IMR-90 (cell line): ENCODE results near the gene GNB5. TPM values are rescaled to one million over a fixed set of nuclear protein-coding genes. Genes with fewer than 3 reads are reported as not detected.

Experiments
- ATAC-seq: fragments of 200-7000 bp; cut with Tn5 transposase; 2 replicates; pipeline ENCODE4 v1.9.1; 2020; ENCODE audit warnings: low read depth, mild to moderate bottlenecking, moderate library complexity
- BruUV-seq: library from RNA; stranded (reverse); fragments of 400-500 nt; replicated peaks from 2 replicates; lab custom pipeline; 2021; lab: Mats Ljungman, UMichigan
- CTCF ChIA-PET: fragments of 300-600 bp; formaldehyde crosslinking; extraction: SDS; loops from one replicate; lab custom pipeline; 2021; ENCODE audit warnings: antibody characterized with exemption; lab: Yijun Ruan, JAX
- POLR2A ChIA-PET: fragments of 300-600 bp; sonication (Branson Sonifier 250); formaldehyde crosslinking; loops from one replicate; lab custom pipeline; 2022; ENCODE audit warnings: antibody characterized with exemption; ENCODE audit not compliant: unreplicated experiment; lab: Charles Lee
- DNase-seq: peaks from one replicate; pipeline ENCODE4 v3.0.0; 2013
- H2AFZ ChIP-seq: replicated peaks from 2 replicates; pipeline ENCODE3; 2013; ENCODE audit warnings: low read length, mild to moderate bottlenecking; ENCODE audit not compliant: poor library complexity
- H2AK5ac ChIP-seq: 2 replicates; pipeline ENCODE4 v1.6.1; 2013; ENCODE audit warnings: low read depth, low read length, inconsistent platforms
- H2AK9ac ChIP-seq: replicated peaks from 2 replicates; pipeline ENCODE3; 2013; ENCODE audit warnings: mild to moderate bottlenecking, low read depth, low read length, moderate library complexity; ENCODE audit not compliant: poor library complexity
- H2BK120ac ChIP-seq: 2 replicates; pipeline ENCODE4 v1.6.1; 2013; ENCODE audit warnings: low read depth, low read length, inconsistent platforms
- H2BK15ac ChIP-seq: 3 replicates; pipeline ENCODE4 v1.6.1; 2013; ENCODE audit warnings: low read depth, low read length, inconsistent platforms
- H2BK20ac ChIP-seq: 2 replicates; pipeline ENCODE4 v1.6.1; 2013; ENCODE audit warnings: low read depth, mild to moderate bottlenecking, inconsistent platforms, low read length, moderate library complexity
- H2BK5ac ChIP-seq: 2 replicates; pipeline ENCODE4 v1.6.1; 2013; ENCODE audit warnings: mild to moderate bottlenecking, low read depth, low read length, inconsistent platforms; ENCODE audit not compliant: poor library complexity, severe bottlenecking
- H3K14ac ChIP-seq: replicated peaks from 2 replicates; pipeline ENCODE4 v1.6.1; 2013; ENCODE audit warnings: low read depth, low read length, inconsistent platforms
- H3K18ac ChIP-seq: 2 replicates; pipeline ENCODE4 v1.6.1; 2013; ENCODE audit warnings: low read depth, low read length, control low read depth
- H3K23ac ChIP-seq: 2 replicates; pipeline ENCODE4 v1.6.1; 2013; ENCODE audit warnings: low read depth, low read length, inconsistent platforms
- H3K27ac ChIP-seq: 2 replicates; pipeline ENCODE4 v1.5.1; 2013; ENCODE audit warnings: mild to moderate bottlenecking, control low read depth, low read length; ENCODE audit not compliant: insufficient read depth
- H3K27me3 ChIP-seq: 2 replicates; pipeline ENCODE4 v1.6.1; 2013; ENCODE audit warnings: low read length; ENCODE audit not compliant: control insufficient read depth, insufficient read depth
- H3K36me3 ChIP-seq: 2 replicates; pipeline ENCODE4 v1.6.1; 2013; ENCODE audit warnings: low read length, mixed read lengths; ENCODE audit not compliant: control insufficient read depth, insufficient read depth
- H3K4ac ChIP-seq: 2 replicates; pipeline ENCODE4 v1.6.1; 2013; ENCODE audit warnings: low read depth, low read length, inconsistent platforms
- H3K4me1 ChIP-seq: 2 replicates; pipeline ENCODE4 v1.6.1; 2013; ENCODE audit warnings: low read length, mixed read lengths; ENCODE audit not compliant: control insufficient read depth, insufficient read depth
- H3K4me2 ChIP-seq: 2 replicates; pipeline ENCODE4 v1.6.1; 2013; ENCODE audit warnings: low read depth, mild to moderate bottlenecking, control low read depth, low read length, moderate library complexity
- H3K4me3 ChIP-seq: 2 replicates; pipeline ENCODE4 v1.5.1; 2013; ENCODE audit warnings: low read depth, mild to moderate bottlenecking, control low read depth, low read length, moderate library complexity; ENCODE audit not compliant: insufficient read depth
- H3K56ac ChIP-seq: 2 replicates; pipeline ENCODE4 v1.6.1; 2013; ENCODE audit warnings: low read length, inconsistent platforms; ENCODE audit not compliant: insufficient read depth; ENCODE audit errors: extremely low read depth
- H3K79me1 ChIP-seq, 2 experiments: 2 replicates each; pipeline ENCODE4 v1.6.1; 2013; ENCODE audit warnings: low read length in 2 of 2, inconsistent platforms in 1 of 2, low read depth in 1 of 2
- H3K9ac ChIP-seq: 2 replicates; pipeline ENCODE4 v1.6.1; 2013; ENCODE audit warnings: low read depth, low read length, control low read depth
- H3K9me1 ChIP-seq: 2 replicates; pipeline ENCODE4 v1.6.1; 2013; ENCODE audit warnings: low read length, inconsistent platforms; ENCODE audit not compliant: insufficient read depth
- H3K9me3 ChIP-seq: 2 replicates; pipeline ENCODE4 v1.6.1; 2013; ENCODE audit warnings: low read length; ENCODE audit not compliant: control insufficient read depth, insufficient read depth
- H4K20me1 ChIP-seq: 2 replicates; pipeline ENCODE4 v1.6.1; 2013; ENCODE audit warnings: low read length, inconsistent platforms; ENCODE audit not compliant: insufficient read depth
- H4K5ac ChIP-seq: 2 replicates; pipeline ENCODE4 v1.6.1; 2013; ENCODE audit warnings: mild to moderate bottlenecking, low read depth, low read length, control low read depth
- H4K8ac ChIP-seq, 2 experiments: 2 replicates each; pipeline ENCODE4 v1.6.1; 2013; ENCODE audit warnings: low read depth in 2 of 2, low read length in 2 of 2, control low read depth in 1 of 2, inconsistent platforms in 1 of 2
- H4K91ac ChIP-seq: 2 replicates; pipeline ENCODE4 v1.6.1; 2013; ENCODE audit warnings: low read depth, low read length, inconsistent platforms; ENCODE audit not compliant: insufficient read depth
- BHLHE40 ChIP-seq: fragments of 150-350 bp; IDR thresholded peaks from 2 replicates; pipeline ENCODE4 v1.6.1; 2016; ENCODE audit warnings: mild to moderate bottlenecking, low read depth, low read length
- CEBPB ChIP-seq: IDR thresholded peaks from 2 replicates; pipeline ENCODE4 v1.6.1; 2012; ENCODE audit warnings: low read depth, low read length, improper control_type of control experiment
- CTCF ChIP-seq: conservative IDR thresholded peaks from 2 replicates; pipeline ENCODE4 v1.5.1; 2012; ENCODE audit warnings: mild to moderate bottlenecking, low read depth, low read length, improper control_type of control experiment
- FOS ChIP-seq: fragments of 150-350 bp; IDR thresholded peaks from 2 replicates; pipeline ENCODE4 v1.6.1; 2016; ENCODE audit warnings: low read depth, low read length
- MAZ ChIP-seq: IDR thresholded peaks from 2 replicates; pipeline ENCODE4 v1.6.1; 2012; ENCODE audit warnings: low read depth, mild to moderate bottlenecking, low read length, improper control_type of control experiment, moderate library complexity, borderline replicate concordance
- MXI1 ChIP-seq: IDR thresholded peaks from 2 replicates; pipeline ENCODE4 v1.6.1; 2012; ENCODE audit warnings: low read depth, mild to moderate bottlenecking, low read length, moderate library complexity, borderline replicate concordance
- NFE2L2 ChIP-seq: fragments of 150-350 bp; IDR thresholded peaks from 2 replicates; pipeline ENCODE4 v1.6.1; 2016; ENCODE audit warnings: low read depth, mild to moderate bottlenecking, low read length
- POLR2A ChIP-seq: IDR thresholded peaks from 2 replicates; pipeline ENCODE4 v1.6.1; 2012; ENCODE audit warnings: mild to moderate bottlenecking, low read depth, low read length
- RAD21 ChIP-seq: IDR thresholded peaks from 2 replicates; pipeline ENCODE4 v1.6.1; 2012; ENCODE audit warnings: low read length, improper control_type of control experiment
- RFX5 ChIP-seq: IDR thresholded peaks from 2 replicates; pipeline ENCODE4 v1.8.0; 2012; ENCODE audit warnings: low read depth, mild to moderate bottlenecking, low read length, moderate library complexity
- SMC3 ChIP-seq: fragments of 150-350 bp; IDR thresholded peaks from 2 replicates; pipeline ENCODE4 v1.6.1; 2016; ENCODE audit warnings: low read depth, mild to moderate bottlenecking, antibody characterized with exemption, low read length, moderate library complexity
- USF2 ChIP-seq: fragments of 150-350 bp; IDR thresholded peaks from 2 replicates; pipeline ENCODE4 v1.6.1; 2017; ENCODE audit warnings: mild to moderate bottlenecking, antibody characterized with exemption, low read length, low read depth
- WGBS, 2 experiments: methylation state at CpG; one replicate each; pipeline versions ENCODE4 v1.1.5 to v1.1.7; 2013; ENCODE audit warnings: missing lambda C conversion rate in 2 of 2; ENCODE audit not compliant: insufficient read length in 1 of 2; ENCODE audit errors: extremely low coverage in 2 of 2; 5-methylcytosine and 5-hydroxymethylcytosine counted together
- dilution Hi-C: fragments of 300-500 bp; cut with HindIII; formaldehyde crosslinking; loops from one replicate; pipeline ENCODE4 v1.14.3; 2018; ENCODE audit warnings: low sequenced_read_pairs; ENCODE audit not compliant: unreplicated experiment
- in situ Hi-C: fragments of 300-500 bp; cut with MboI; formaldehyde crosslinking; loops from 3 replicates; pipeline ENCODE4 v1.14.3; 2019; ENCODE audit warnings: low sequenced_read_pairs, inconsistent platforms, mixed read lengths
- intact Hi-C: fragments of 100-400 bp; cut with micrococcal nuclease; formaldehyde crosslinking; loops from 2 replicates; pipeline ENCODE4 v1.10.0; 2022
- polyA plus RNA-seq, 3 experiments: library from polyadenylated mRNA; depleted of rRNA; stranded (reverse); fragments of >200 nt; gene quantifications; 2 replicates each; pipeline ENCODE4 v1.2.3, GENCODE V29; 2012; ENCODE audit warnings: low replicate concordance in 1 of 3
- total RNA-seq: library from RNA; depleted of rRNA; stranded (reverse); fragments of >200 nt; gene quantifications from 2 replicates; pipeline ENCODE4 v1.2.3, GENCODE V29; 2012

The GNB5 gene
- total and polyA plus RNA-seq, 2 of the 4 experiments (the other 2 are of a cell fraction) = 27.7 to 33.2 TPM

DNA sequence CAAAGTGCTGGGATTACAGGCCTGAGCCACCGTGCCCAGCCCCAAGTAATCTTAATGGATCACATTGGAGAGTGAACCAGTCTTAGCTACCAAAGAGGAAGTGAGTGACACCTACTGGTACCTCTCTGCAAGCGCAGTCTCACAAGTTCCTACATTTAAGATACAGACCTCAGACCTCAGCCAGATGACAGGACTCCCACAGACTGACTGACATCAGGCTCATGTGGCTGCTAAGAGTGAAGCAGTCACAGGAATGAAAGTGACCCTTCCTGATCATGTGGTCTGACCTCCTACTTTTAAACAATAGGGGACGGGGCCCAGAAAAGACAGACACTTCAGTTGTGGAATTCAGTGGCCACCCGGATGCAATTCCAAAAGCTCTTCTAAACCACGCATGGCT is 36.3 kb upstream of the GNB5 start:
- no peaks in the 10 kb centered on the region for H3K9me1 ChIP-seq
- peak; percentile 88 for DNase-seq
- no peak overlapping the region for H3K9ac ChIP-seq
- no peak overlapping the region for H3K18ac ChIP-seq
- no peak overlapping the region for H3K4ac ChIP-seq
- no peaks in the 10 kb centered on the region for H3K36me3 ChIP-seq
- no peak overlapping the region for H2BK5ac ChIP-seq
- POLR2A ChIA-PET = no interaction called here
- H2AK5ac ChIP-seq = no peak overlapping the region
- 0% methylated on average over 1 of the region's 5 CpGs; no CpG with 5 or more reads in 1 of the 2 experiments for WGBS, 2 experiments
- ATAC-seq = peak; percentile 99
- no peak overlapping the region for H2BK120ac ChIP-seq
- H3K4me2 ChIP-seq = no peak overlapping the region
- no peak overlapping the region for H3K27ac ChIP-seq
- CTCF ChIA-PET = interaction anchor here (0.5 to 1.6 kb wide), 20 partner anchors 9 to 506 kb away, joined by 3 to 12 read pairs (median 4); partner anchors contain the start of genes GNB5 and LEO1
- H4K8ac ChIP-seq = no peak overlapping the region
- H3K9me3 ChIP-seq = no peaks in the 10 kb centered on the region
- no peak overlapping the region for H3K23ac ChIP-seq
- no peak overlapping the region for H2AFZ ChIP-seq
- no peak overlapping the region for H4K5ac ChIP-seq
- H3K27me3 ChIP-seq = peaks cover 12% of the 10 kb centered on the region
- no peaks in the 10 kb centered on the region for H4K20me1 ChIP-seq
- H3K4me1 ChIP-seq = no peaks in the 10 kb centered on the region
- H3K56ac ChIP-seq = no peak overlapping the region
- no TSS peak for BruUV-seq
- H2BK20ac ChIP-seq = no peak overlapping the region
- no peak for TF ChIP-seq MAZ
- peak; percentile 78 for TF ChIP-seq RAD21
- TF ChIP-seq POLR2A = no peak
- TF ChIP-seq FOS = no peak
- TF ChIP-seq BHLHE40 = no peak
- peak; percentile 59 for TF ChIP-seq SMC3
- TF ChIP-seq RFX5 = no peak
- no peak for TF ChIP-seq USF2
- TF ChIP-seq CEBPB = no peak
- TF ChIP-seq CTCF = peak; percentile 75
- TF ChIP-seq NFE2L2 = no peak
- no peak for TF ChIP-seq MXI1
- H2AK9ac ChIP-seq = no peak overlapping the region
- dilution Hi-C loops (no loop called here), in situ Hi-C loops (no loop called here), intact Hi-C loops (loop anchor here (1.0 to 10.0 kb wide), 5 partner anchors 45 to 575 kb away; no protein-coding TSS in a partner anchor)
- H3K14ac ChIP-seq = no peak overlapping the region
- no peak overlapping the region for H2BK15ac ChIP-seq
- no peak overlapping the region for H4K91ac ChIP-seq
- H3K4me3 ChIP-seq = no peak overlapping the region
- no peaks in the 10 kb centered on the region for H3K79me1 ChIP-seq
